GM18517 (cell line): ENCODE data around the gene ABCA1.
"Not testable (repeated sequence)": the region's sequence is repeated elsewhere in the genome, so short reads cannot be mapped to it uniquely, and the experiment has no call there.

ENCODE experiments used
- ATAC-seq: cut with Tn5 transposase; IDR thresholded peaks from one replicate; pipeline ENCODE4 v1.9.1; 2021; ENCODE audit warnings: mild to moderate bottlenecking, moderate library complexity; ENCODE audit not compliant: unreplicated experiment

Gene ABCA1

GRCh38 chr9:104948277-104948676 is 20.3 kb upstream of the ABCA1 start:
- no peak for ATAC-seq

DNA sequence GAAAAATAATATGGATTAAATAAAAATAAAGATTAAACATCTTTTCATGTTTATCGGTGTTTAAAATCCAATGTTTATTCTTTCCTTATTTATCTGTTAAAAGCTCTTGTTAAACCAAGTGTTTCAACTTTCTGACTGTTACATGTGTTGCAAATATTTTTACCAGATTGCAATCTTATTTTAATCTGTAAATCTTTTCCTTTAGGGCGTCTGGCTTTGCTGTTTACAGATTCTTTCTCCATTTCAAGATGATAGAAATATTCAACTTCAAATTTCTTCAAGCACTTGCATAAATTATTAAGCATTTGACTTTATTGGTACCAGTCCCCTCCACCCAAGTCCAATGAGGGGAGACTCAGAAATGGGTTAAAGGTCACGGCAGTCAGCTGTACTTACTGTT is 16.9 kb upstream of the ABCA1 start:
- no peak for ATAC-seq

DNA sequence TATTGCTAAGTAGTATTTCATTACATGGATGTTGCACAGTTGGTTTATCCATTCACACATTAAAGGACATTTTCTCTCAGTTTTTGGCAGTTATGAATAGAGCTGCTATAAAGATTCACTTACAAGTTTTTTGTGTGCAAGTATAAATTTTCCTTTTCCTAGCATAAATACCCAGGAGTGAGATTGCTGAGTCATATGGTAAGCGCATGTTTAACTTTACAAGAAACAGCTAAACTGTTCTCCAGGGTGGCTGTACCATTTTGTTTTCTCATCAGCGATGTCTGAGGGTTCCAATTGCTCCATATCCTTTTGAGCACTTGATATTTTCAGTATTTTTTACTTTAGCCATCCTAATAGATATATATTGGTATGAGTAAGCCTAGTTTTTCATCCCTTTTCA is 16.4 kb upstream of the ABCA1 start:
- no peak for ATAC-seq

DNA sequence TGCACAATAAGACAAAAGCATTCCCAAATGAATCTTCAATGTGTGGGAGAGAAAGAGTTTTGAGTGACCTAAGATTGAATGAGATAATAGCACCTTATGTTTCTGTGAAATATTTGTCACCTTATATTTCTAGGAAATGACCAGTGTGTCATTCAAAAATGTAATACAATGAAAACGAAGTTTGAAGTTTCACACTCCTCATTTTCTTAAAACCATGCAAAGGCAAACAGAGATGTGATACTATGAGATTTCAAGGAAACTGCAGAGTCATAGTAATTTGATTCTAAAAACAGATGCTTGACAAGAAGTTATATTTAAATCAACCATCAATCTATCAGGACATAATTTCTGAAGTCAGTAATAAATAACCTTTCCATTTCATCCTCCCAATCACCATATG is 13.6 kb upstream of the ABCA1 start:
- no peak for ATAC-seq

GRCh38 chr9:104936291-104936690 is 8.3 kb upstream of the ABCA1 start:
- no peak for ATAC-seq

DNA sequence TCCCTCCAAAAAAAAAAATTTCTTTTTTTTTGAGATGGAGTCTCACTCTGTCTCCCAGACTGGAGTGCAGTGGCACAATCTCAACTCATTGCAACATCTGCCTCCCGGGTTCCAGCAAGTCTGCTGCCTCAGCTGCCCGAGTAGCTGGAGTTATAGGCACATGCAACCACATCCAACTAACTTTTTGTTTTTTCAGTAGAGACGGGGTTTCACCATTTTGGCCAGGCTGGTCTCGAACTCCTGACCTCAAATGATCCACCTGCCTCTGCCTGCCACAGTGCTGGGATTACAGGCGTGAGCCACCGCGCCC is 7.5 kb upstream of the ABCA1 start:
- not testable (repeated sequence) for ATAC-seq

GRCh38 chr9:104934691-104935500 is 6.9 kb upstream of the ABCA1 start:
- ATAC-seq: no peak

- ATAC-seq: not testable (repeated sequence)
These were observed 5.1 kb upstream of the ABCA1 start for GRCh38 chr9:104933091-104933490.

DNA sequence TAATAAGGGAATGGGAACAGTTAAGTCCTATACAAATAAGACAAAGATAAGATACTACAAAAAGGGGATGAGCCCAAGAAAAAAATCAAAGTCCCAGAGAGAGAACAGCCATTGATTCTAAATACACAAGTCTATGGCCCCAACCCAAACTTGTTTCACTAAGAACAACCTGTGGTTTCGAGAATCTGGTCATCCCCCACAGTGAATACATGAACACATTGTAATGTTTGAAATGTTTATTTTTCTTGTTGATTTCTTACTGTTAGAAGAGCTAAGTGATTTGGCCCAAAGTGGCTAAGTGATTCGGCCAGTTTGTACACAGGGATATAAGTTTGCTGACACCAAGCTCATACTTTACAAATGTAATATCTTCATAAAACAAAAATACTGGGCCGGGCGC is 3.3 kb upstream of the ABCA1 start:
- no peak for ATAC-seq

DNA sequence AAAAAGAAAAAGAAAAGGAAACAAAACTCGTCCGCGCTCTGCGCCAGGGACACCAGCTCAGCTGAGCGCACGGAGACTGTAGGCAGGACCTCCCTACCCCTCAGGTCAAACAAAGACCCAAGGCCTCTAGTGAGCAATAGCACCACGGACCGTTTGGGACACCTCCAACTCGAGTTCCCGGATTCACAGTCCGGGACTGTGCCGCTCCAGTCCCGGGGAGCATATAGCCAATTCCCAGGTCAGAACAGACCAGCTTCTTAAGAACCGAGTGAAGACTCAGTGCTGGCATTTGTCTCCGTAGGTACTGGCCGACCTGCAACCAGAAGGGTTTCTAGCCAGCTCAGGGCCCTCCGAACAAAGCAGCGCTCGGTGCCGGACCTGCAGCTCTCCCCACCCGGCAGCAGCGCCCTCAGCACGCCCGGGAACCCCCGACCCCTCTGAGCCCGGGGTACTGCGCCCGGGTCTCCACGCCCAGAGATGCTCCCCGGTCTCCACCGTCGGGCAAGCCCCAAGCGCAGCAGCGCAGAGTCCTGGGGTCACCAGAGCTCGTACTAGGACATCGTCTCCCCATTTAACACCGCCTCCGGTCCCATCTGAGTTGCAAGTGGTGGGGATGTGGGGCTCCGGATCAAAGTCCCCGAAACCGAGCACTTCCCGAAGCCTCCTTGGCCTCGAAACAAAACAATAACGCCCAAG is 591 bp downstream of the ABCA1 start:
- ATAC-seq: peak; percentile 13

- peak; percentile 71 for ATAC-seq
These were observed 4.2 kb downstream of the ABCA1 start for GRCh38 chr9:104923740-104924139.

DNA sequence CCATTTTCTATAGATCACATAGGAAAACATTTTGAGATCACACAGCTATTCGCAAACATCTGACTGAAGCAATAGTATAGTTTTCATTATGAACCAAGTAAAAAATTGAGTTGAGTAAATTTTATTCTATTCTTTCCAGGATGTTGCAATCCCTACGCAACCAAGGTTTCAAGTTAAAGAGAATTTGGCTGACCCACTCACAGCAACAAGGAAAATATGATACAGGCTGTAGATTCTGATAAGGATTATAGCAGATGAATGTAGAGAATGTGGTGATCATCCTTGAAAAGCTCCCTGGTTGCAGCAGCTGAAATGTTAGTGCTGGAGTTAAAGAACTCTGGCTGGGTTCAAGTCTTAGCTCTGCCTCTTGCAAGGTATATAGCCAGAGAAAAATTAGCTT is 4.7 kb downstream of the ABCA1 start:
- ATAC-seq: no peak

- not testable (repeated sequence) for ATAC-seq
These were observed 5.2 kb downstream of the ABCA1 start for GRCh38 chr9:104922748-104923147.

DNA sequence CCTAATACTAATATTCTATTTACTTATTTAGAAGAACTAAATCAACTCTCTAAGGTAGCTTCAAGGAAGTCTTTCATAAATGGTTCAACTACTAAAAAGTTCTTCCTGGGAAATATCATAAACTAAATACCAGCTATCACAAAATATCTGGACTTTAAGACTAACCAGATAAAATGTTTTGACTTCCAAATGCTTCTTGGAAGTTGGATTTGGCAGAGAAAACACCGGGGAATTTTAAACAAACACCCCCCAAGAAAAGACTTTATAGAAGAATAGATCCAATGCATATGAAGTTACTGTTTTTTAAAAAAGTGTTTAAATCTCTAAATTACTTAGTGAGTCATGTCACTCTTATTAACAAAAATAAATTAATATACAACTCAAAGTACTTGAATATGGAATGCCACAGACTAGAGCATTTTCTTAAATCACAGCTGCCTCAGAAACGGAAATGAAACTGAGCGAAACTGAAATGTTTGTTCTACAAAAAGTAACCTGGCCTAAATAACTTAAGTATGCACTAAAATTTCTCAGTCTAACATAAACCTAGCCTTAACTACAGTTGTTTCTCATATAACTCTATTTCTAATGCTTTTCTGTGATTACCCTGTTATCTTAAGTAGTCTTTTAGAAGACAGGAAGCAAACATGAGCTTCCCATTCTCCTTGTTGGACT is 6.8 kb downstream of the ABCA1 start:
- peak; percentile 53 for ATAC-seq

DNA sequence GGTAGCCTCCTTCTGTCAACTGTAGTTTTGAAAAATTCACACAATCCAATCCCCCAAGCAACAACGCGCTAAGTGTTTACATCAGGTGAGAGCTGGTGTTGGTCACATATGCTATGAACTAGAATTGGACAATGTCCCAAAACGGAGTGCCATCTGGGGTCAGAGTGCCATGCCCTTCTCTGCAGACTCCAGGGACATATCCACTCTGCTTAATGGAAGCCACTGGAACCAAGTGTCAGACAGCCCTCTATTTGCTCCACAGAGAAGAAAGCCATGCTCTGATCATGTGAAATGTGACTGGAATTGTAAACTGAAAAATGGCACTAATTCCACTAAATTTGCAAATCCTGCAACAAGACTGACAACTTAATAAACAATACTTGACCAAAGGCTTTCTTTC is 12.2 kb downstream of the ABCA1 start:
- ATAC-seq: no peak

DNA sequence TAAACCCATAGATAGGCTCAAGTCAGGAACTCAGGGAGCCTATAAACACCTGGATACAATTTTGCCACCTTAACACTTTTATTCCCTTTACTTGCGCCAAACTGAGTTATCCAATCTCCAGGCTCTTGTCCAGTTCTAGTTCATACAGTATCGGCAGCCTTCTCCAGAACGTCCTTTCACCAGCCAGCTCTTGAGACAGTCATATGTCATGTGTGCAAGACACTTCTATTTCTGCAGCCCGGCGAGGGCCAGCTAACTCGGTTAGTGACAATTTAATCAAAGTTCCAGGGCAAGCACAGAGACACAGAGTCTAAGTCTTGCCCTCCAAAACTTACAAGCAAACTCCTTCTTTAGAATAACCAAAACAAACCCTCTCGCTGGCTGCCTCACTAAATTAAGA is 12.9 kb downstream of the ABCA1 start:
- no peak for ATAC-seq

DNA sequence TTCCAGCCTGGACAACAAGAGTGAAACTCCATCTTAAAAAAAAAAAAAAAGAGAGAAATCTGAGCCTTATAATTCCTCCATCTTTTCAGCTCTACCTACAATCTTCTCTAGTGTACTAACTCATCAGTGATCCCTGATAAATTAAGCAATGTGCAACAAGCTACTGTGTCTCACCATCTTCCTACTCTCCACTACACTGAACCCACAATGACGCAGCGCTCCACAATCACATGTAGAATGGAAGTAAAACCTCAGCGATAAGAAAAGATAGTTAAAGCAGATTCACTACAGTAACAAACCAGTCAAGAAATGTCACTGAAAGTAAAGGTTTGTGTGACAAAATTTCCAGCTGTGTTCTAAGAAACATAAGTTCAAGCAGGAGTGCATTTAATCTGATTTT is 13.5 kb downstream of the ABCA1 start:
- no peak for ATAC-seq

GRCh38 chr9:104912606-104913005 is 15.3 kb downstream of the ABCA1 start:
- no peak for ATAC-seq

DNA sequence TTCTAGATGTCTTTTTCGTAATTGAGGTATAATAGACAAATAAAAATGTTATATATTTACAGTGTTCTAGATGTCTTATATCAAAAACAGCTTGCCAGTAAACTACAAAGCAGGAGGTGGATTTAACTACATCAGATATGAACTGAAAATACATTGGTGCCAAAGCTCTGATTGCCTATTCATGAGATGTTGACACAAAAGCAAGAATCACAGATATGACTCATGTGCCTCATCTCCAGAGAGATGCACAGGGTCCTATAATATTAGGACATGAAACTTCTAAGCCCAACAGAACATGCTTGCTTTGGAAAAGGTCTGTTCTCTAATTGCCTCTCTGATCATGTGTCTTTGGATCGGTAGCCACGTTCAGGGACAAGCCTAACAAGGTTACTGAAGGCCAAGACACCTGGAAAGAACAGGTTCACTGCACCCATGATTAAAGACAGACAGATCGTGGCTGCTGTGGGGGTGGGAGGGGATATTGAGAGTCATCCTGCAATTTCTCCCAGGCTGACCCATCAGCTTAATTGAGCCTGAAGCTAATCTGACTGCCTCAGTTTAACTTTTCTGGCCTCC is 16.8 kb downstream of the ABCA1 start:
- ATAC-seq: no peak

GRCh38 chr9:104907278-104907951 is 20.5 kb downstream of the ABCA1 start:
- ATAC-seq: no peak
